HG03457 (cell line): Measurements from ENCODE around the gene PAAF1.
A peak's percentile ranks its signal among the peaks of the same experiment; 100 is the strongest.

Experiments used
- ATAC-seq: cut with Tn5 transposase; IDR thresholded peaks from one replicate; pipeline ENCODE4 v1.9.1; 2021; ENCODE audit warnings: moderate number of reproducible peaks; ENCODE audit not compliant: unreplicated experiment

Gene PAAF1

GRCh38 chr11:73876424-73877310 lies at the start of gene PAAF1, which contains the start of gene COA4:
PAAF1 (plus strand) TSS chr11:73876999; CDS start chr11:73877022, 23 bp downstream.
COA4 (minus strand) TSS chr11:73876846; CDS start chr11:73873378, 3,468 bp downstream.
- ATAC-seq = peak; percentile 91

GRCh38 chr11:73830261-73830660 lies 46.5 kb upstream of the PAAF1 start:
- ATAC-seq = no peak

- no peak for ATAC-seq
Measured at GRCh38 chr11:73833067-73833466, 43.7 kb upstream of the PAAF1 start.

GRCh38 chr11:73838443-73839122 lies 38.2 kb upstream of the PAAF1 start:
- ATAC-seq = no peak

GRCh38 chr11:73839123-73839457 lies 37.7 kb upstream of the PAAF1 start:
- no peak for ATAC-seq

- no peak for ATAC-seq
Measured at GRCh38 chr11:73851046-73851764, 25.6 kb upstream of the PAAF1 start.

- no peak for ATAC-seq
Measured at GRCh38 chr11:73852049-73852448, 24.8 kb upstream of the PAAF1 start.

GRCh38 chr11:73854680-73855079 lies 22.1 kb upstream of the PAAF1 start:
- no peak for ATAC-seq

GRCh38 chr11:73856031-73856567 lies 20.7 kb upstream of the PAAF1 start:
- ATAC-seq = no peak

GRCh38 chr11:73859671-73860070 lies 17.1 kb upstream of the PAAF1 start:
- no peak for ATAC-seq

GRCh38 chr11:73860202-73860601 lies 16.6 kb upstream of the PAAF1 start:
- no peak for ATAC-seq

GRCh38 chr11:73862986-73863385 lies 13.8 kb upstream of the PAAF1 start:
- no peak for ATAC-seq

GRCh38 chr11:73866095-73866579 lies 10.7 kb upstream of the PAAF1 start:
- no peak for ATAC-seq

GRCh38 chr11:73866586-73866996 lies 10.2 kb upstream of the PAAF1 start:
- ATAC-seq = no peak

- ATAC-seq = no peak
Measured at GRCh38 chr11:73869332-73869949, 7.4 kb upstream of the PAAF1 start.

- ATAC-seq = no peak
Measured at GRCh38 chr11:73870261-73870660, 6.5 kb upstream of the PAAF1 start.

- no peak for ATAC-seq
Measured at GRCh38 chr11:73872749-73873357, 3.9 kb upstream of the PAAF1 start.

- ATAC-seq = no peak
Measured at GRCh38 chr11:73875380-73875779, 1.4 kb upstream of the PAAF1 start.

- ATAC-seq = no peak
Measured at GRCh38 chr11:73875840-73876239, 959 bp upstream of the PAAF1 start.

- ATAC-seq = no peak
Measured at GRCh38 chr11:73878771-73879170, 2.0 kb downstream of the PAAF1 start.
